Cardiac muscle cell (in vitro differentiated cells and primary cell): ENCODE measurements around the gene SGTB. TPM values are rescaled to one million over a fixed set of nuclear protein-coding genes. Genes with fewer than 3 reads are reported as not detected.

ENCODE experiments used
- DNase-seq, 2 donors: peaks; one replicate each; pipeline versions ENCODE4 v3.0.0 to v3.0.0-alpha.2; 2010 to 2017; ENCODE audit warnings: low read depth in 1 of 2, low spot score in 1 of 2
- H3K27ac ChIP-seq: fragments of 200-600 bp; sonication (generic); 2 replicates; pipeline ENCODE4 v1.5.1; 2016
- H3K27me3 ChIP-seq: fragments of 200-600 bp; sonication (generic); 2 replicates; pipeline ENCODE4 v1.6.0; 2016; ENCODE audit warnings: control low read depth
- H3K36me3 ChIP-seq: fragments of 200-600 bp; sonication (generic); 2 replicates; pipeline ENCODE4 v1.5.1; 2016; ENCODE audit warnings: control low read depth
- H3K4me1 ChIP-seq: fragments of 200-600 bp; sonication (generic); 2 replicates; pipeline ENCODE4 v1.8.1; 2017; ENCODE audit warnings: low read depth, mild to moderate bottlenecking, mixed run types
- H3K4me3 ChIP-seq: fragments of 200-600 bp; sonication (generic); 2 replicates; pipeline ENCODE4 v1.5.1; 2016; ENCODE audit warnings: mild to moderate bottlenecking
- H3K9me3 ChIP-seq: fragments of 200-600 bp; sonication (generic); 2 replicates; pipeline ENCODE4 v1.5.1; 2017; ENCODE audit warnings: low read depth, mild to moderate bottlenecking, control low read depth
- polyA plus RNA-seq: library from polyadenylated mRNA; unstranded; fragments of >200 nt; fragmentation: Nextera tagmentation; extraction: Ambion mirVana; gene quantifications from 2 replicates; pipeline ENCODE4 v1.2.1, GENCODE V29; 2016
- total RNA-seq: library from RNA; depleted of rRNA; stranded (reverse); fragments of >200 nt; gene quantifications from 2 replicates; pipeline ENCODE4 v1.2.3, GENCODE V29; 2016
- TF ChIP-seq, protein P1 (sequence below): IDR thresholded peaks from 2 replicates; pipeline ENCODE4 v1.5.1; 2012; ENCODE audit warnings: low read depth, mild to moderate bottlenecking, low read length

Gene SGTB
- total and polyA plus RNA-seq, 2 experiments from 2014 or later = 2.9 to 5.9 TPM

DNA sequence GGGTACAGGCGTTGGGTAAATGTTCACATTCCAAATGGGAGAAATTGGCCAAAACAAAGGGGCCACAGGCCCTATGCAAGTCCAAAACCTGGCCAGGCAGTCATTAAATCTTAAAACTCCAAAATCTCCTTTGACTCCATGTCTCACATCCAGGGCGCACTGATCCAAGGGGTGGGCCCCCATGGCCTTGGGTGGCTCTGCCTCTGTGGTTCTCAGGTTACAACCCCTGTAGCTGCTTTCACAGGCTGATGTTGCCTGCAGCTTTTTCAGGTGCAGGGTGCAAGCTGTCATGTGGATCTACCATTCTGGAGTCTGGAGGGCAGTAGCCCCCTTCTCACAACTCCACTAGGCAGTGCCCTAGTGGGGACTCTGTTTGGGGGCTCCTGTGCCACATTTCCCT, 44.9 kb upstream of the SGTB start:
- H3K27me3 ChIP-seq = no peaks in the 10 kb centered on the region
- no peaks in the 10 kb centered on the region for H3K4me1 ChIP-seq
- H3K36me3 ChIP-seq = no peaks in the 10 kb centered on the region
- no peak overlapping the region for H3K27ac ChIP-seq
- TF ChIP-seq, protein P1, sequence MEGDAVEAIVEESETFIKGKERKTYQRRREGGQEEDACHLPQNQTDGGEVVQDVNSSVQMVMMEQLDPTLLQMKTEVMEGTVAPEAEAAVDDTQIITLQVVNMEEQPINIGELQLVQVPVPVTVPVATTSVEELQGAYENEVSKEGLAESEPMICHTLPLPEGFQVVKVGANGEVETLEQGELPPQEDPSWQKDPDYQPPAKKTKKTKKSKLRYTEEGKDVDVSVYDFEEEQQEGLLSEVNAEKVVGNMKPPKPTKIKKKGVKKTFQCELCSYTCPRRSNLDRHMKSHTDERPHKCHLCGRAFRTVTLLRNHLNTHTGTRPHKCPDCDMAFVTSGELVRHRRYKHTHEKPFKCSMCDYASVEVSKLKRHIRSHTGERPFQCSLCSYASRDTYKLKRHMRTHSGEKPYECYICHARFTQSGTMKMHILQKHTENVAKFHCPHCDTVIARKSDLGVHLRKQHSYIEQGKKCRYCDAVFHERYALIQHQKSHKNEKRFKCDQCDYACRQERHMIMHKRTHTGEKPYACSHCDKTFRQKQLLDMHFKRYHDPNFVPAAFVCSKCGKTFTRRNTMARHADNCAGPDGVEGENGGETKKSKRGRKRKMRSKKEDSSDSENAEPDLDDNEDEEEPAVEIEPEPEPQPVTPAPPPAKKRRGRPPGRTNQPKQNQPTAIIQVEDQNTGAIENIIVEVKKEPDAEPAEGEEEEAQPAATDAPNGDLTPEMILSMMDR = no peak
- no peaks in the 10 kb centered on the region for H3K9me3 ChIP-seq
- DNase-seq = no peak
- no peak overlapping the region for H3K4me3 ChIP-seq

DNA sequence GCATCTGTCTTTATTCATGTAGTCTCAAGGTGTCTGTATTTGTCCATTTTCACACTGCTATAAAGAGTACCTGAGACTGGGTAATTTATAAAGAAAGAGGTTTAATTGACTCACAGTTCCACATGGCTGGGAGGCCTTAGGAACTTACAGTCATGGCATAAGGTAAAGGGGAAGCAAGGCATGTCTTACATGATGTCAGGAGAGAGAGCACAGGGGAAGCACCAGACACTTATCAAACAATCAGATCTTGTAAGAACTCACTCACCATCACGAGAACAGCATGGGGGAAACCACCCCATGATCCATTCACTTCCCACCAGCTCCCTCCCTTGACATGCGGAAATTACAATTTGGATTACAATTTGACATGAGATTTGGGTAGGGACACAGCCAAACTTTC, 44.3 kb upstream of the SGTB start:
- no peak overlapping the region for H3K27ac ChIP-seq
- H3K4me1 ChIP-seq = no peaks in the 10 kb centered on the region
- H3K4me3 ChIP-seq = no peak overlapping the region
- H3K9me3 ChIP-seq = no peaks in the 10 kb centered on the region
- H3K27me3 ChIP-seq = no peaks in the 10 kb centered on the region
- no peaks in the 10 kb centered on the region for H3K36me3 ChIP-seq
- TF ChIP-seq, protein P1 = no peak
- DNase-seq = no peak

DNA sequence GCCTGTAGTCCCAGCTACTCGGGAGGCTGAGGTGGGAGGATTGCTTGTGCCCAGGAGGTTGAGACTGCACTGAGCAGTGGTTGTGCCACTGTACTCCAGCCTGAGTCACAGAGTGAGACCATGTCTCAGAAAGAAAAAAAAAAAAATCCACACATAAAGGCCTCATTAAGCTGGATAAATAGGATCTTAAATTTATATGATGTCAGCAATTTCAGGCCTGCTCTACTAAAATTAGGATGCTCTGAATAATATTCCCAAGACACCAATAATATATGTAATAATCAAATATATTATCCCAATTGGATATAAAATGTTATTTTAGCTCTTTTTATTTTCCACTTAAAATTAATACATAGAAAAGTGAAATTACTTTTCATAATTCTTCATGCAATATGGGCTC, 43.7 kb upstream of the SGTB start:
- H3K27ac ChIP-seq = no peak overlapping the region
- no peaks in the 10 kb centered on the region for H3K27me3 ChIP-seq
- no peaks in the 10 kb centered on the region for H3K36me3 ChIP-seq
- H3K4me3 ChIP-seq = no peak overlapping the region
- no peaks in the 10 kb centered on the region for H3K9me3 ChIP-seq
- TF ChIP-seq, protein P1 = no peak
- no peaks in the 10 kb centered on the region for H3K4me1 ChIP-seq
- no peak for DNase-seq

DNA sequence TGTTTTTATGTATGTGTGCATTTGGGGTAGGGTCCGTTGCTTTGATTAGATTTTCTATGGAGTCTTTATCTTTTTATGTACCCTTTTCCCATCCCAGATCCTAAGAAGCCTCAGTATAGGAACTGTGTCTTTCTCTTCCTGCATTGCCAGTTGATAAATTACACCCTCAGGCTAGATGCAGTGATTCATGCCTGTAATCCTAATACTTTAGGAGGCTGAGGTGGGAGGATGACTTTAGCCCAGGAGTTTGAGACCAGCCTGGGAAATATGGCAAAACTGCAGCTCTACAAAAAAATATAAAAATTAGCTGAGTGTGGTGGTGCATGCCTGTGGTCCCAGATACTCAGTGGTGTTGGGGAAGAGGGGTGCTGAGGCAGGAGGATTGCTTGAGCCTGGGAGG, 40.3 kb upstream of the SGTB start:
- Histone ChIP-seq H3K27ac (no peak overlapping the region), H3K9me3 (no peaks in the 10 kb centered on the region), H3K27me3 (no peaks in the 10 kb centered on the region), H3K4me3 (no peak overlapping the region), H3K4me1 (no peaks in the 10 kb centered on the region), H3K36me3 (no peaks in the 10 kb centered on the region)
- TF ChIP-seq, protein P1 = no peak
- no peak for DNase-seq

DNA sequence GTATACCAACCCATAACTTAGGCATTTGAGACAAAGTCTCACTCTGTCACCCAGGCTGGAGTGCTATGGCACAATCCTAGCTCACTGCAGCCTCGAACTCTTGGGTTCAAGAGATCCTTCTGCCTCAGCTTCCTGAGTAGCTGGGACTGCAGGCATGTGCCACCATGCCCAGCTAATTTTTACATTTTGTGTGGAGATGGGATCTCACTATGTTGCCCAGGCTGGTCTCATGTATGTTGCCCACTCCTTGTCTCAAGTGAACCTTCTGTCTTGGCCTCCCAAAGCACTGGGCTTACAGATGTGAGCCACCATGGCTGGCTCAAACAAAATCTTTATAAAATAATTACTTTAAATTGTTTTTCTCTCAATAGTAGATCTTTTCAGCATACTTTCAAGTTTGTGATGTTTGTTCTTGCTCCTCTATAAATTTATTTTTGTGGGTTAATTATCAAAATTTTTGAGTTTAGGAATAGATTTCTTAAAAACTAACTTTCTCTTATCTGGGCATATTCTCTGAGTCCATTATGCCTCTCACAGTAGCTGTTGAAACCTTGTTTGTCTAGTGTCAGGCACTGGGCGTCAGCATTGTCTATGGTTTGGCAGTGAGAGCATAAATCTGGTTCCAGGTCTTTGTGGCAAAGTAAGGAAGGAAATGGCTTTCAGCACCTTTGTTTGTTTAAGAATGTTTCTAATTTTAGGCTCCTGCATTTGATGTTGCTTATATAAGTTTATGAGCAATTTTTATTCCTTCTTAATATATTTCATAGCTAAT, 38.8 kb upstream of the SGTB start:
- TF ChIP-seq, protein P1 = peak; percentile 47
- peak in 1 of 2 donors; percentile 88 for DNase-seq
- Histone ChIP-seq H3K27me3 (no peaks in the 10 kb centered on the region), H3K4me1 (no peaks in the 10 kb centered on the region), H3K4me3 (no peak overlapping the region), H3K36me3 (no peaks in the 10 kb centered on the region), H3K27ac (no peak overlapping the region), H3K9me3 (no peaks in the 10 kb centered on the region)
